Smooth muscle cell (in vitro differentiated cells): ENCODE results near the gene KCNQ5. TPM values are rescaled to one million over a fixed set of nuclear protein-coding genes. Genes with fewer than 3 reads are reported as not detected.

Experiments
- DNase-seq: peaks from one replicate; lab custom pipeline; 2025; ENCODE audit not compliant: unreplicated experiment; lab: John Stamatoyannopoulos, UW
- H2AFZ ChIP-seq: fragments of 200-600 bp; sonication (generic); 2 replicates; pipeline ENCODE4 v1.6.0; 2016; ENCODE audit warnings: antibody characterized with exemption, low read depth, mild to moderate bottlenecking
- H3F3A ChIP-seq: fragments of 200-600 bp; sonication (generic); 2 replicates; pipeline ENCODE4 v1.6.0; 2017; ENCODE audit warnings: antibody characterized with exemption, low read depth
- H3K27ac ChIP-seq: fragments of 200-600 bp; sonication (generic); 2 replicates; pipeline ENCODE4 v1.5.1; 2016; ENCODE audit warnings: low read depth, mild to moderate bottlenecking
- H3K27me3 ChIP-seq: fragments of 200-600 bp; sonication (generic); 2 replicates; pipeline ENCODE4 v1.6.1; 2016; ENCODE audit warnings: low read depth, mild to moderate bottlenecking
- H3K36me3 ChIP-seq: fragments of 200-600 bp; sonication (generic); 2 replicates; pipeline ENCODE4 v1.5.1; 2016; ENCODE audit warnings: low read depth
- H3K4me1 ChIP-seq: fragments of 200-600 bp; sonication (generic); 2 replicates; pipeline ENCODE4 v1.5.1; 2016; ENCODE audit warnings: low read depth
- H3K4me2 ChIP-seq: fragments of 200-600 bp; sonication (generic); 2 replicates; pipeline ENCODE4 v1.6.0; 2016; ENCODE audit warnings: mild to moderate bottlenecking
- H3K4me3 ChIP-seq: fragments of 200-600 bp; sonication (generic); 2 replicates; pipeline ENCODE4 v1.5.1; 2016; ENCODE audit warnings: mild to moderate bottlenecking
- H3K79me2 ChIP-seq: fragments of 200-600 bp; sonication (generic); 2 replicates; pipeline ENCODE4 v1.6.0; 2016; ENCODE audit warnings: low read depth, mild to moderate bottlenecking
- H3K9ac ChIP-seq: fragments of 200-600 bp; sonication (generic); 2 replicates; pipeline ENCODE4 v1.6.0; 2016; ENCODE audit warnings: low read depth
- H3K9me3 ChIP-seq: fragments of 200-600 bp; sonication (generic); replicated peaks from 2 replicates; pipeline ENCODE4 v1.5.1; 2016; ENCODE audit warnings: low read depth
- H4K20me1 ChIP-seq: fragments of 200-600 bp; sonication (generic); 2 replicates; pipeline ENCODE4 v1.6.0; 2016; ENCODE audit warnings: low read depth
- CTCF ChIP-seq: fragments of 200-600 bp; sonication (generic); IDR thresholded peaks from 2 replicates; pipeline ENCODE4 v1.5.1; 2017; ENCODE audit warnings: borderline replicate concordance, mild to moderate bottlenecking, antibody characterized with exemption; ENCODE audit not compliant: insufficient read depth, poor library complexity, severe bottlenecking
- WGBS: methylation state at CpG from one replicate; pipeline ENCODE4 v1.1.7; 2016; ENCODE audit warnings: low lambda C conversion rate; 5-methylcytosine and 5-hydroxymethylcytosine counted together
- polyA plus RNA-seq: library from polyadenylated mRNA; unstranded; fragments of >200 nt; fragmentation: Nextera tagmentation; extraction: Ambion mirVana; gene quantifications from 2 replicates; pipeline ENCODE4 v1.2.1, GENCODE V29; 2016
- total RNA-seq: library from RNA; depleted of rRNA; stranded (reverse); fragments of >200 nt; gene quantifications from 2 replicates; pipeline ENCODE4 v1.2.3, GENCODE V29; 2014

The KCNQ5 gene
- total and polyA plus RNA-seq, 2 experiments from 2014 or later, result 1.2 to 2.0 TPM

- Histone ChIP-seq H3K4me2 (no peak overlapping the region), H3F3A (no peaks in the 10 kb centered on the region), H3K79me2 (no peaks in the 10 kb centered on the region), H3K27me3 (no peaks in the 10 kb centered on the region), H3K36me3 (no peaks in the 10 kb centered on the region), H3K4me3 (no peak overlapping the region), H3K9me3 (no peaks in the 10 kb centered on the region), H4K20me1 (no peaks in the 10 kb centered on the region), H3K9ac (no peak overlapping the region), H3K4me1 (no peaks in the 10 kb centered on the region), H3K27ac (no peak overlapping the region), H2AFZ (no peak overlapping the region)
- whole genome bisulfite sequencing, result 100% methylated on average over 1 of the region's 1 CpG
- TF ChIP-seq CTCF, result no peak
- no peak for DNase-seq
Observed at GRCh38 chr6:72816022-72816421, 194.2 kb downstream of the KCNQ5 start.

- H3K4me3 ChIP-seq, result no peak overlapping the region
- H3K79me2 ChIP-seq, result no peaks in the 10 kb centered on the region
- no peaks in the 10 kb centered on the region for H3F3A ChIP-seq
- H3K4me2 ChIP-seq, result no peak overlapping the region
- H2AFZ ChIP-seq, result no peak overlapping the region
- H3K9ac ChIP-seq, result no peak overlapping the region
- H3K9me3 ChIP-seq, result no peaks in the 10 kb centered on the region
- H4K20me1 ChIP-seq, result no peaks in the 10 kb centered on the region
- H3K27ac ChIP-seq, result no peak overlapping the region
- H3K4me1 ChIP-seq, result no peaks in the 10 kb centered on the region
- H3K27me3 ChIP-seq, result no peaks in the 10 kb centered on the region
- WGBS, result 95% methylated on average over 2 of the region's 2 CpGs
- no peaks in the 10 kb centered on the region for H3K36me3 ChIP-seq
- no peak for DNase-seq
- TF ChIP-seq CTCF, result no peak
Observed at GRCh38 chr6:72817208-72817607, 195.3 kb downstream of the KCNQ5 start.

- H3K79me2 ChIP-seq, result no peaks in the 10 kb centered on the region
- H3K27me3 ChIP-seq, result no peaks in the 10 kb centered on the region
- no peaks in the 10 kb centered on the region for H3K4me1 ChIP-seq
- H2AFZ ChIP-seq, result no peak overlapping the region
- no peaks in the 10 kb centered on the region for H3K9me3 ChIP-seq
- WGBS, result 70% methylated on average over 2 of the region's 2 CpGs
- H3K27ac ChIP-seq, result no peak overlapping the region
- H3K4me3 ChIP-seq, result no peak overlapping the region
- TF ChIP-seq CTCF, result no peak
- no peaks in the 10 kb centered on the region for H4K20me1 ChIP-seq
- H3K36me3 ChIP-seq, result no peaks in the 10 kb centered on the region
- no peak overlapping the region for H3K9ac ChIP-seq
- no peaks in the 10 kb centered on the region for H3F3A ChIP-seq
- DNase-seq, result no peak
- no peak overlapping the region for H3K4me2 ChIP-seq
Observed at GRCh38 chr6:72819609-72820008, 197.7 kb downstream of the KCNQ5 start.

GRCh38 chr6:72820153-72820552, 198.3 kb downstream of the KCNQ5 start:
- Histone ChIP-seq H3K79me2 (no peaks in the 10 kb centered on the region), H4K20me1 (no peaks in the 10 kb centered on the region), H3K36me3 (no peaks in the 10 kb centered on the region), H3F3A (no peaks in the 10 kb centered on the region), H3K4me1 (no peaks in the 10 kb centered on the region), H3K4me2 (no peak overlapping the region), H3K4me3 (no peak overlapping the region), H3K9ac (no peak overlapping the region), H3K27ac (no peak overlapping the region), H3K27me3 (no peaks in the 10 kb centered on the region), H3K9me3 (no peaks in the 10 kb centered on the region), H2AFZ (no peak overlapping the region)
- DNase-seq, result no peak
- WGBS, result 86% methylated on average over 3 of the region's 3 CpGs
- TF ChIP-seq CTCF, result no peak
